Liver (tissue), 9 donors: ENCODE results near the gene PLA2G4D. TPM values are rescaled to one million over a fixed set of nuclear protein-coding genes. Genes with fewer than 3 reads are reported as not detected.

Source experiments
- DNase-seq: peaks from one replicate; pipeline ENCODE4 v3.0.0-alpha.2; 2017; ENCODE audit warnings: low spot score
- H3K27ac ChIP-seq, 2 donors: one replicate each; pipeline ENCODE4 v1.7.0; 2013; ENCODE audit warnings: inconsistent platforms in 2 of 2, low read length in 2 of 2, control low read depth in 1 of 2, low read depth in 1 of 2, mild to moderate bottlenecking in 1 of 2
- H3K27me3 ChIP-seq, 4 donors: one replicate each; pipeline versions ENCODE4 v1.6.1 to v1.7.0; 2013; ENCODE audit warnings: low read length in 3 of 4, inconsistent platforms in 1 of 4, mild to moderate bottlenecking in 1 of 4, moderate library complexity in 1 of 4; ENCODE audit not compliant: control insufficient read depth in 4 of 4, insufficient read depth in 4 of 4
- H3K36me3 ChIP-seq, 4 donors: one replicate each; pipeline versions ENCODE4 v1.6.1 to v1.7.0; 2013; ENCODE audit warnings: low read length in 3 of 4, mild to moderate bottlenecking in 3 of 4, low read depth in 1 of 4, moderate library complexity in 1 of 4; ENCODE audit not compliant: control insufficient read depth in 4 of 4, insufficient read depth in 3 of 4
- H3K4me1 ChIP-seq, 4 donors: one replicate each; pipeline versions ENCODE4 v1.6.1 to v1.7.0; 2013; ENCODE audit warnings: low read length in 3 of 4, mild to moderate bottlenecking in 3 of 4, moderate library complexity in 1 of 4; ENCODE audit not compliant: control insufficient read depth in 4 of 4, insufficient read depth in 4 of 4
- H3K4me3 ChIP-seq, 3 donors: one replicate each; pipeline versions ENCODE4 v1.6.1 to v1.7.0; 2013; ENCODE audit warnings: low read length in 3 of 3, control low read depth in 1 of 3, low read depth in 1 of 3, mild to moderate bottlenecking in 1 of 3
- H3K9ac ChIP-seq, 2 donors: one replicate each; pipeline ENCODE4 v1.7.0; 2013; ENCODE audit warnings: low read length in 2 of 2, mild to moderate bottlenecking in 2 of 2, moderate library complexity in 2 of 2, control low read depth in 1 of 2, low read depth in 1 of 2
- H3K9me3 ChIP-seq, 4 donors: one replicate each; pipeline versions ENCODE4 v1.6.1 to v1.7.0; 2013; ENCODE audit warnings: low read length in 3 of 4; ENCODE audit not compliant: control insufficient read depth in 4 of 4
- ATF3 ChIP-seq: IDR thresholded peaks from 2 replicates; pipeline ENCODE4 v1.6.1; 2016; ENCODE audit warnings: antibody characterized with exemption
- CTCF ChIP-seq: fragments of 150-350 bp; IDR thresholded peaks from 2 replicates; pipeline ENCODE4 v1.5.1; 2017; ENCODE audit warnings: improper control_type of control experiment, low read depth, low read length; ENCODE audit not compliant: missing input control
- EGR1 ChIP-seq, 2 donors: IDR thresholded peaks; 2 replicates each; pipeline ENCODE4 v1.6.1; 2016 to 2018; ENCODE audit warnings: antibody characterized with exemption in 2 of 2, low read depth in 2 of 2
- FOXA1 ChIP-seq: IDR thresholded peaks from 2 replicates; pipeline ENCODE4 v1.6.1; 2016; ENCODE audit warnings: antibody characterized with exemption
- FOXA2 ChIP-seq: IDR thresholded peaks from 2 replicates; pipeline ENCODE4 v1.6.1; 2016; ENCODE audit warnings: antibody characterized with exemption
- HNF4A ChIP-seq, 2 donors: conservative IDR thresholded peaks; 2 replicates each; pipeline ENCODE4 v1.6.1; 2016; ENCODE audit warnings: antibody characterized with exemption in 2 of 2, mild to moderate bottlenecking in 2 of 2
- HNF4G ChIP-seq: IDR thresholded peaks from 2 replicates; pipeline ENCODE4 v1.6.1; 2016; ENCODE audit warnings: antibody characterized with exemption
- MAX ChIP-seq: IDR thresholded peaks from 2 replicates; pipeline ENCODE4 v1.6.1; 2016; ENCODE audit warnings: antibody characterized with exemption
- NR2F2 ChIP-seq: IDR thresholded peaks from 2 replicates; pipeline ENCODE4 v1.6.1; 2016; ENCODE audit warnings: antibody characterized with exemption
- RAD21 ChIP-seq, 2 donors: IDR thresholded peaks; 2 replicates each; pipeline ENCODE4 v1.6.1; 2016; ENCODE audit warnings: antibody characterized with exemption in 2 of 2, mild to moderate bottlenecking in 2 of 2
- REST ChIP-seq: IDR thresholded peaks from 2 replicates; pipeline ENCODE4 v1.6.1; 2016; ENCODE audit warnings: antibody characterized with exemption, mild to moderate bottlenecking
- SP1 ChIP-seq: IDR thresholded peaks from 2 replicates; pipeline ENCODE4 v1.6.1; 2018; ENCODE audit warnings: antibody characterized with exemption, mild to moderate bottlenecking
- TAF1 ChIP-seq: conservative IDR thresholded peaks from 2 replicates; pipeline ENCODE4 v1.6.1; 2016; ENCODE audit warnings: antibody characterized with exemption, mild to moderate bottlenecking
- YY1 ChIP-seq: IDR thresholded peaks from 2 replicates; pipeline ENCODE4 v1.6.1; 2016; ENCODE audit warnings: antibody characterized with exemption, mild to moderate bottlenecking
- ZBTB33 ChIP-seq: IDR thresholded peaks from 2 replicates; pipeline ENCODE4 v1.6.1; 2016; ENCODE audit warnings: antibody characterized with exemption
- WGBS: extraction: QIAGEN DNeasy Blood & Tissue Kit; methylation state at CpG from one replicate; pipeline ENCODE4 v1.1.7; 2013; 5-methylcytosine and 5-hydroxymethylcytosine counted together
- polyA plus RNA-seq, 2 donors: library from polyadenylated mRNA; stranded (reverse) in 1 of 2; unstranded in 1 of 2; fragments of 200-250 nt in 1 of 2; fragments of >200 nt in 1 of 2; fragmentation: Nextera tagmentation in 1 of 2; extraction: Ambion mirVana in 1 of 2; gene quantifications; one replicate each; pipeline versions ENCODE4 v1.2.1 to v1.2.3, GENCODE V29; 2013 to 2015
- total RNA-seq, 2 donors: library from RNA; depleted of rRNA; stranded (reverse); fragments of >200 nt; gene quantifications; one replicate each; pipeline ENCODE4 v1.2.3, GENCODE V29; 2014
- donor health status: healthy.
- donor health status: healthy.
- donor health status: healthy.
- donor health status: healthy.
- donor health status: healthy.

PLA2G4D gene
- total and polyA plus RNA-seq, 4 donors, result not detected

GRCh38 chr15:42097018-42097417 lies 2.7 kb upstream of the PLA2G4D start (continued):
- TF ChIP-seq ZBTB33, result no peak
- no peak for TF ChIP-seq HNF4G
- no peak for TF ChIP-seq MAX
- no peak for TF ChIP-seq FOXA1
- TF ChIP-seq TAF1, result no peak
- no peak for TF ChIP-seq EGR1 (IDR thresholded peaks at IDR 0.05; ENCODE audit: low read depth in 2 of 2)
- no peak for TF ChIP-seq SP1
- TF ChIP-seq ATF3, result no peak
- no peak for TF ChIP-seq YY1

- H3K27me3 ChIP-seq, result no peaks in the 10 kb centered on the region
- no peak for TF ChIP-seq ZBTB33
- TF ChIP-seq HNF4A (conservative IDR thresholded peaks at IDR 0.05), result no peak
- no peak for TF ChIP-seq NR2F2
- TF ChIP-seq FOXA1, result no peak
- TF ChIP-seq TAF1, result no peak
- no peak for TF ChIP-seq EGR1 (IDR thresholded peaks at IDR 0.05; ENCODE audit: low read depth in 2 of 2)
- no peak for TF ChIP-seq YY1
- no peak for TF ChIP-seq RAD21 (IDR thresholded peaks at IDR 0.05)
- no peak for TF ChIP-seq CTCF
- no peak for TF ChIP-seq ATF3
- TF ChIP-seq FOXA2, result no peak
- no peak for TF ChIP-seq REST
- no peaks in the 10 kb centered on the region for H3K36me3 ChIP-seq
- H3K27ac ChIP-seq, result no peak overlapping the region
- peaks cover 0 to 3% (median 0%) of the 10 kb centered on the region in 4 donors for H3K9me3 ChIP-seq
- DNase-seq, result no peak
- no peak overlapping the region for H3K9ac ChIP-seq
- no peaks in the 10 kb centered on the region for H3K4me1 ChIP-seq
- no peak overlapping the region for H3K4me3 ChIP-seq
- WGBS, result 93% methylated on average over 7 of the region's 7 CpGs
Observed at GRCh38 chr15:42093966-42094365, 396 bp downstream of the PLA2G4D start.
